Measurements from ENCODE around the gene PMEPA1.

GRCh38 chr20:57749869-57750268 is 40.1 kb upstream of the PMEPA1 start:
- TF ChIP-seq CTCF (IDR thresholded peaks at IDR 0.05) (no peak), REST (IDR thresholded peaks at IDR 0.05; ENCODE audit: insufficient read depth in 1 of 2, low read depth in 2 of 2, low read length in 1 of 2) (no peak)
